A673 (cell line): ENCODE results near the gene JARID2. TPM values are rescaled to one million over a fixed set of nuclear protein-coding genes. Genes with fewer than 3 reads are reported as not detected.

ENCODE experiments used
- BruUV-seq: library from RNA; stranded (reverse); fragments of 400-500 nt; replicated peaks from 2 replicates; lab custom pipeline; 2021; lab: Mats Ljungman, UMichigan
- CTCF ChIA-PET: fragments of 300-600 bp; sonication (Branson Sonifier 250); formaldehyde crosslinking; loops from one replicate; lab custom pipeline; 2022; ENCODE audit warnings: antibody characterized with exemption; lab: Charles Lee
- POLR2A ChIA-PET: fragments of 300-600 bp; sonication (Branson Sonifier 250); formaldehyde crosslinking; loops from one replicate; lab custom pipeline; 2022; ENCODE audit warnings: antibody characterized with exemption; ENCODE audit not compliant: low non-redundant PET; lab: Charles Lee
- DNase-seq: peaks from one replicate; pipeline ENCODE4 v3.0.0-alpha.2; 2015; ENCODE audit warnings: low spot score
- H3K27ac ChIP-seq: fragments of 200-600 bp; sonication (generic); 2 replicates; pipeline ENCODE4 v1.5.1; 2016; ENCODE audit warnings: mixed run types, low read depth, mild to moderate bottlenecking, mixed read lengths, antibody characterized with exemption, low read length; ENCODE audit not compliant: poor library complexity, severe bottlenecking
- H3K27me3 ChIP-seq: fragments of 200-600 bp; sonication (generic); replicated peaks from 2 replicates; pipeline ENCODE4 v1.6.1; 2017; ENCODE audit warnings: mixed run types, low read depth, mild to moderate bottlenecking, mixed read lengths, antibody characterized with exemption, low read length; ENCODE audit not compliant: insufficient read depth, poor library complexity
- H3K36me3 ChIP-seq: fragments of 200-600 bp; sonication (generic); 2 replicates; pipeline ENCODE4 v1.6.1; 2016; ENCODE audit warnings: mixed run types, mild to moderate bottlenecking, mixed read lengths, antibody characterized with exemption, low read length; ENCODE audit not compliant: insufficient read depth, poor library complexity, severe bottlenecking
- H3K4me1 ChIP-seq: fragments of 200-600 bp; sonication (generic); 2 replicates; pipeline ENCODE4 v1.6.1; 2017; ENCODE audit warnings: mixed run types, mild to moderate bottlenecking, mixed read lengths, antibody characterized with exemption, low read length; ENCODE audit not compliant: insufficient read depth, poor library complexity, severe bottlenecking
- H3K4me3 ChIP-seq: fragments of 200-600 bp; sonication (generic); 2 replicates; pipeline ENCODE4 v1.5.1; 2016; ENCODE audit warnings: low read depth, mixed run types, mild to moderate bottlenecking, mixed read lengths, low read length; ENCODE audit not compliant: poor library complexity, severe bottlenecking
- H3K9me3 ChIP-seq: fragments of 200-600 bp; sonication (generic); 2 replicates; pipeline ENCODE4 v1.6.1; 2016; ENCODE audit warnings: mixed run types, low read depth, mild to moderate bottlenecking, mixed read lengths, antibody characterized with exemption, low read length; ENCODE audit not compliant: poor library complexity, severe bottlenecking
- EZH2 ChIP-seq: fragments of 200-600 bp; sonication (generic); IDR thresholded peaks from 2 replicates; pipeline ENCODE4 v1.6.1; 2017; ENCODE audit warnings: borderline replicate concordance, low read depth, mild to moderate bottlenecking, mixed read lengths, antibody characterized with exemption, low read length; ENCODE audit not compliant: poor library complexity, severe bottlenecking
- intact Hi-C: fragments of 100-400 bp; cut with micrococcal nuclease; formaldehyde crosslinking; loops from one replicate; pipeline ENCODE4 v1.10.0; 2022; ENCODE audit not compliant: unreplicated experiment
- total RNA-seq: library from RNA; stranded (reverse); gene quantifications from 2 replicates; pipeline ENCODE4 v1.2.3, GENCODE V29; 2021
- TF ChIP-seq, protein P1 (sequence below): fragments of 300-800, 200-600 bp; sonication (generic); conservative IDR thresholded peaks from 2 replicates; pipeline ENCODE4 v1.5.1; 2017; ENCODE audit warnings: low read depth, mild to moderate bottlenecking, antibody characterized with exemption, low read length, moderate library complexity, mixed read lengths

The JARID2 gene
- total RNA-seq, 1 experiment from 2014 or later: 29.4 TPM

DNA sequence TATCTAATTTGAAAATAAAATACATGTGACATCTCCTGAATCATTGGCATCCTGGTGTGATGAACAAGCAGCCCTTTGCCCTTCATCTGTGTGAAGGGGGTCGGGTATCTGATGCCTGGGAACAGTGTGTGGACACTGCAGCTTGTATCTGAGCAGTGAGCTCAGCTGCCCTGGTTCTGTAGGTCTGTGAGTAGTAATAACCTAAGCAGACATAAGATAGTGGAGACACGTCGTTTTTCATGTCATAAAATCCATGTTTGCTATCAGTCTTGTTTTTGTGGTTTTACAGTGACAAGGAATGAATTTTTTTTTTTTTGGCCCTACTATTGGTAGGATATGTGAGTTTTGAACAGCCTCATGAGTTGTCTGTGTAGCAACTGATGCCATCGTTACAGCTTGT, 133.0 kb downstream of the JARID2 start:
- no peak for DNase-seq
- Histone ChIP-seq H3K27me3 (no peaks in the 10 kb centered on the region), H3K9me3 (no peaks in the 10 kb centered on the region), H3K4me3 (no peak overlapping the region), H3K27ac (no peak overlapping the region), H3K4me1 (peaks cover 7% of the 10 kb centered on the region), H3K36me3 (no peaks in the 10 kb centered on the region)
- no TSS peak for BruUV-seq
- ChIA-PET CTCF (no interaction called here), POLR2A (no interaction called here)
- intact Hi-C loops: no loop called here
- TF ChIP-seq, protein P1, sequence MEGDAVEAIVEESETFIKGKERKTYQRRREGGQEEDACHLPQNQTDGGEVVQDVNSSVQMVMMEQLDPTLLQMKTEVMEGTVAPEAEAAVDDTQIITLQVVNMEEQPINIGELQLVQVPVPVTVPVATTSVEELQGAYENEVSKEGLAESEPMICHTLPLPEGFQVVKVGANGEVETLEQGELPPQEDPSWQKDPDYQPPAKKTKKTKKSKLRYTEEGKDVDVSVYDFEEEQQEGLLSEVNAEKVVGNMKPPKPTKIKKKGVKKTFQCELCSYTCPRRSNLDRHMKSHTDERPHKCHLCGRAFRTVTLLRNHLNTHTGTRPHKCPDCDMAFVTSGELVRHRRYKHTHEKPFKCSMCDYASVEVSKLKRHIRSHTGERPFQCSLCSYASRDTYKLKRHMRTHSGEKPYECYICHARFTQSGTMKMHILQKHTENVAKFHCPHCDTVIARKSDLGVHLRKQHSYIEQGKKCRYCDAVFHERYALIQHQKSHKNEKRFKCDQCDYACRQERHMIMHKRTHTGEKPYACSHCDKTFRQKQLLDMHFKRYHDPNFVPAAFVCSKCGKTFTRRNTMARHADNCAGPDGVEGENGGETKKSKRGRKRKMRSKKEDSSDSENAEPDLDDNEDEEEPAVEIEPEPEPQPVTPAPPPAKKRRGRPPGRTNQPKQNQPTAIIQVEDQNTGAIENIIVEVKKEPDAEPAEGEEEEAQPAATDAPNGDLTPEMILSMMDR: no peak
- TF ChIP-seq EZH2: no peak

DNA sequence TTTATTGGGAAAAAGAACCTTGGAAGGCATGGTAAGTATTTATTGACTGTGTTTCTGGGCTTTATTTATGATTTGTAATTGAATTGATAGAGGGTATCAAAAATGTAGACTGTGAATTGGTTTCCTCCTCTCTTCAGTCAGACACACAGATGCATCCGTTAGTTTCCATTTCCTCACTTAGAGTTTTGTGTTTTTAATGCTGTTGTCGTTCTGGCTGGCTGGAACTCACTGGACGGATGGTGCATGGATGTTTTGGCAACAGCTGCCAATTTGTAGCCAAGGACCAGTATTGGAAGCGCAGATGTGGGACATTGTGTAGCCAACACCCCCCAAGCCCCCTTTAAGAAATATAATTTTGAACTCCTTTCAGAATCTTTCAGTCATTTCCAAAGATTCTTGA, 134.5 kb downstream of the JARID2 start:
- H3K9me3 ChIP-seq: no peaks in the 10 kb centered on the region
- no peak overlapping the region for H3K27ac ChIP-seq
- intact Hi-C loops: no loop called here
- no peaks in the 10 kb centered on the region for H3K36me3 ChIP-seq
- no peak for TF ChIP-seq EZH2
- TF ChIP-seq, protein P1: no peak
- CTCF ChIA-PET: no interaction called here
- no peak for DNase-seq
- BruUV-seq: no TSS peak
- H3K4me1 ChIP-seq: peaks cover 22% of the 10 kb centered on the region
- POLR2A ChIA-PET: no interaction called here
- H3K4me3 ChIP-seq: no peak overlapping the region
- no peaks in the 10 kb centered on the region for H3K27me3 ChIP-seq

DNA sequence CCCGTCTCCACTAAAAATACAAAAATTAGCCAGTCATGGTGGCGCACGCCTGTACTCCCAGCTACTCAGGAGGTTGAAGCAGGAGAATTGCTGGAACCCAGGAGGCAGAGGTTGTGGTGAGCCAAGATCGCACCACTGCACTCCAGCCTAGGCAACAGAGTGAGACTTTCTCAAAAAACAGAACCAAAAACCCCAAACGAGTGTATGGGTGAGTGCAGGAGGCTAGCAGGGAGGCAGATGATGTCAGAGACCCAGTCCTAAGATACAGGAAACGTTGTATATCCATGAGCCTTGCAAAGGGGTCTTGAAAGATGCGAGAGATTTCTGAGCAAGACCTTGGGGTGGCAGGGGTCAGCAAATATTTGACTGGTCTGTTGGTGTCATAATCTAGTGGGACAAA, 136.2 kb downstream of the JARID2 start:
- TF ChIP-seq, protein P1: no peak
- TF ChIP-seq EZH2: no peak
- POLR2A ChIA-PET: no interaction called here
- Histone ChIP-seq H3K36me3 (no peaks in the 10 kb centered on the region), H3K27ac (no peak overlapping the region), H3K4me3 (no peak overlapping the region), H3K27me3 (no peaks in the 10 kb centered on the region), H3K4me1 (peaks cover 39% of the 10 kb centered on the region), H3K9me3 (no peaks in the 10 kb centered on the region)
- no peak for DNase-seq
- CTCF ChIA-PET: no interaction called here
- no TSS peak for BruUV-seq
- intact Hi-C loops: no loop called here
